Suprapubic skin (tissue), 4 donors: ENCODE data around the gene MTERF4. TPM values are rescaled to one million over a fixed set of nuclear protein-coding genes. Genes with fewer than 3 reads are reported as not detected.
A peak's percentile ranks its signal among the peaks of the same experiment; 100 is the strongest.

Source experiments
- DNase-seq, 2 donors: peaks; one replicate each; pipeline ENCODE4 v3.0.0-alpha.2; 2019; ENCODE audit warnings: low spot score in 2 of 2
- H3K27ac ChIP-seq: fragments of 200-600 bp; sonication (generic); one replicate; pipeline ENCODE4 v1.5.1; 2019
- H3K27me3 ChIP-seq: fragments of 200-600 bp; sonication (generic); one replicate; pipeline ENCODE4 v1.5.1; 2019
- H3K36me3 ChIP-seq: fragments of 200-600 bp; sonication (generic); one replicate; pipeline ENCODE4 v1.5.1; 2019
- H3K4me1 ChIP-seq: fragments of 200-600 bp; sonication (generic); one replicate; pipeline ENCODE4 v1.5.1; 2019
- H3K4me3 ChIP-seq: fragments of 200-600 bp; sonication (generic); one replicate; pipeline ENCODE4 v1.5.1; 2019; ENCODE audit warnings: mild to moderate bottlenecking
- H3K9me3 ChIP-seq: fragments of 200-600 bp; sonication (generic); one replicate; pipeline ENCODE4 v1.5.1; 2019
- CTCF ChIP-seq, 2 donors: fragments of 200-600 bp in 1 of 2; fragments of 450-650 bp in 1 of 2; sonication (generic) in 1 of 2; IDR thresholded peaks; one replicate each; pipeline ENCODE4 v1.5.1; 2016 to 2019; ENCODE audit warnings: antibody characterized with exemption in 2 of 2, mild to moderate bottlenecking in 1 of 2, moderate library complexity in 1 of 2
- EP300 ChIP-seq: sonication (generic); formaldehyde crosslinking; IDR thresholded peaks from one replicate; pipeline ENCODE4 v1.6.1; 2017; ENCODE audit warnings: antibody characterized with exemption
- POLR2A ChIP-seq, 2 donors: fragments of 450-650 bp; IDR thresholded peaks; one replicate each; pipeline ENCODE4 v1.6.1; 2017; ENCODE audit warnings: antibody characterized with exemption in 2 of 2, mild to moderate bottlenecking in 2 of 2, moderate library complexity in 2 of 2
- POLR2AphosphoS5 ChIP-seq, 3 donors: sonication (generic); formaldehyde crosslinking; IDR thresholded peaks; one replicate each; pipeline ENCODE4 v1.6.1; 2017; ENCODE audit warnings: antibody characterized with exemption in 3 of 3
- WGBS: methylation state at CpG from one replicate; pipeline ENCODE4 v1.1.5; 2018; 5-methylcytosine and 5-hydroxymethylcytosine counted together
- total RNA-seq, 4 donors: library from RNA; depleted of rRNA; stranded (reverse); fragments of >200 nt; gene quantifications; one replicate each; pipeline ENCODE4 v1.1.0, GENCODE V29; 2016

MTERF4 gene
- total RNA-seq, 4 donors from 2014 or later = 30.0 to 81.8 (median 52.4) TPM

GRCh38 chr2:241071677-241072111, 30.4 kb downstream of the MTERF4 start:
- Histone ChIP-seq H3K27ac (no peak overlapping the region), H3K4me3 (no peak overlapping the region), H3K4me1 (no peaks in the 10 kb centered on the region), H3K9me3 (no peaks in the 10 kb centered on the region), H3K36me3 (peaks cover 82% of the 10 kb centered on the region), H3K27me3 (no peaks in the 10 kb centered on the region)
- peak in 1 of 2 donors; percentile 69 for DNase-seq
- WGBS = 77% methylated on average over 12 of the region's 25 CpGs
- no peak for TF ChIP-seq POLR2A (IDR thresholded peaks at IDR 0.05)
- no peak for TF ChIP-seq CTCF (IDR thresholded peaks at IDR 0.05)
- no peak for TF ChIP-seq POLR2AphosphoS5 (IDR thresholded peaks at IDR 0.05)

GRCh38 chr2:241070811-241071676, 31.0 kb downstream of the MTERF4 start:
- no peaks in the 10 kb centered on the region for H3K9me3 ChIP-seq
- no peaks in the 10 kb centered on the region for H3K4me1 ChIP-seq
- peak in 1 of 2 donors; percentile 73 for DNase-seq
- H3K4me3 ChIP-seq = no peak overlapping the region
- H3K27ac ChIP-seq = no peak overlapping the region
- TF ChIP-seq EP300 (no peak), POLR2AphosphoS5 (IDR thresholded peaks at IDR 0.05) (no peak), POLR2A (IDR thresholded peaks at IDR 0.05) (no peak)
- H3K36me3 ChIP-seq = peaks cover 89% of the 10 kb centered on the region
- 82% methylated on average over 11 of the region's 31 CpGs for WGBS
- no peaks in the 10 kb centered on the region for H3K27me3 ChIP-seq

- H3K27ac ChIP-seq = no peak overlapping the region
- 91% methylated on average over 12 of the region's 13 CpGs for WGBS
- no peaks in the 10 kb centered on the region for H3K9me3 ChIP-seq
- H3K4me3 ChIP-seq = no peak overlapping the region
- no peaks in the 10 kb centered on the region for H3K4me1 ChIP-seq
- DNase-seq = peak in 1 of 2 donors; percentile 57
- H3K27me3 ChIP-seq = no peaks in the 10 kb centered on the region
- H3K36me3 ChIP-seq = peaks cover 91% of the 10 kb centered on the region
- TF ChIP-seq EP300 (no peak), POLR2A (IDR thresholded peaks at IDR 0.05) (no peak), CTCF (IDR thresholded peaks at IDR 0.05) (no peak), POLR2AphosphoS5 (IDR thresholded peaks at IDR 0.05) (no peak)
Observed at GRCh38 chr2:241070361-241070760, 31.7 kb downstream of the MTERF4 start.

- WGBS = 69% methylated on average over 8 of the region's 26 CpGs
Observed at GRCh38 chr2:241069821-241070281, 32.2 kb downstream of the MTERF4 start.

More at GRCh38 chr2:241069821-241070281, 32.2 kb downstream of the MTERF4 start:
- no peak overlapping the region for H3K4me3 ChIP-seq
- no peaks in the 10 kb centered on the region for H3K27me3 ChIP-seq
- H3K4me1 ChIP-seq = no peaks in the 10 kb centered on the region
- no peaks in the 10 kb centered on the region for H3K9me3 ChIP-seq
- H3K27ac ChIP-seq = no peak overlapping the region
- peaks cover 91% of the 10 kb centered on the region for H3K36me3 ChIP-seq
- DNase-seq = peak in 1 of 2 donors; percentile 64
- TF ChIP-seq CTCF (IDR thresholded peaks at IDR 0.05) (no peak), POLR2AphosphoS5 (IDR thresholded peaks at IDR 0.05) (no peak), EP300 (no peak), POLR2A (IDR thresholded peaks at IDR 0.05) (no peak)
